ENCODE measurements around the gene PHRF1. TPM values are rescaled to one million over a fixed set of nuclear protein-coding genes. Genes with fewer than 3 reads are reported as not detected.

Gene PHRF1
- polyA plus RNA-seq, 2 donors, result 13.7 to 28.4 TPM

DNA sequence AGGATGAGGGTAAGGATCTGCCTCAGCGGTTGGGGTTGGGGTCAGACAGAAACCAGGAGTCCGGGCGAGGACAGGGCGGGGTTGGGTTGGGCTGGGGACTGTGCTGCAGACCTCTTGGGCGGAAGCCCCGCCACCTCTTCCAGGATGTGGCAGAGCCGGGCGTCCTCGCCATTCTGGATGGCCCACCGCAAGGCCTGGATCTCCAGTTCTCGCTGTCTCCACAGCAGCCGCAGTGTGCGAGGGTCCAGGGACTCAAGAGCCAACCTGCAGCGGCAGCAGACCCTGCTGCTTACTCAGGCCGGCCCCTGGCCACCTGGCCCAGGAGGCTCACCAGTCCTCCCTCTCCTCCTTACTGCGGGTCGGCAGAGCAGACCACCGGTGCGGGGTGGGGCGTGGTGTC is 17.8 kb upstream of the PHRF1 start:
- Histone ChIP-seq H3K27me3 (ENCODE audit: control insufficient read depth in 1 of 2, insufficient read depth in 2 of 2, low read length in 2 of 2) (no peaks in the 10 kb centered on the region), H3K4me3 (ENCODE audit: low read depth in 1 of 2, low read length in 2 of 2) (no peak overlapping the region), H3K36me3 (ENCODE audit: control insufficient read depth in 2 of 2, insufficient read depth in 2 of 2, low read length in 1 of 2) (peaks cover 0 to 12% of the 10 kb centered on the region in 2 donors), H3K27ac (ENCODE audit: low read depth in 2 of 2, low read length in 1 of 2) (no peak overlapping the region), H3K9me3 (ENCODE audit: control insufficient read depth in 2 of 2, insufficient read depth in 1 of 2, low read depth in 1 of 2, low read length in 1 of 2) (no peaks in the 10 kb centered on the region), H3K4me1 (ENCODE audit: control insufficient read depth in 2 of 2, insufficient read depth in 2 of 2, low read length in 1 of 2) (peaks cover 6 to 21% of the 10 kb centered on the region in 2 donors)
- WGBS, 2 donors, result 89 to 90% methylated on average over 17 to 20 of the region's 20 CpGs

DNA sequence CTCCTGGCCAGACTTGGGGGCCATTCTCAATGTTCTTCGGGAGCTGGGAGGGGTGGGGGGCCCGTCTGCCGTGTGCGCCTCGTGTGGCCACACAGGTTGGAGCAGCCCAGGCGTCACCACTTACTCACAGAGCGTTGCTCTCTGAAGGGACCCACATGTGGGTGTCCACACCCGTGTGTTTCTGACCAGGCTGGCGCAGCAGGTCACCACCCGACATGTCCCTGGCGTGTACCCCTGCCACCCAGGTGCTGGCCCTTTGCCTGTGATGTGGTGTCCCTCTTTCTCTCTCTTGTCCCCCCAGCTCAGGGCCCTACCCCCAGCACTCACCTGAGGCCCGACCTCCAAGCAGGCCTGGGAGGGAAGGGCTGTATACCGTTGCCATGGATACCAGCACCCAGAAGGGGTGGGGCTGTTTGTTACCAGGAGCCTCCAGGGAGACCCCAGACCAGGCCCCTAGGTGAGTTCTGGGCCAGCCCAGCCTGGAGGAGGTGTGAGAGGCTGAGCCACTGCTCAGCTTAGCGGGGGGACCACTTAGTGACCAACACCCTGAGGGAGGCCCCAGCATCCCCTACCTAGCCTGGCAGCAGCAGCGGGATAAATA is 17.1 kb upstream of the PHRF1 start:
- Histone ChIP-seq H3K9me3 (ENCODE audit: control insufficient read depth in 2 of 2, insufficient read depth in 1 of 2, low read depth in 1 of 2, low read length in 1 of 2) (no peaks in the 10 kb centered on the region), H3K27me3 (ENCODE audit: control insufficient read depth in 1 of 2, insufficient read depth in 2 of 2, low read length in 2 of 2) (no peaks in the 10 kb centered on the region), H3K36me3 (ENCODE audit: control insufficient read depth in 2 of 2, insufficient read depth in 2 of 2, low read length in 1 of 2) (peaks cover 0 to 15% of the 10 kb centered on the region in 2 donors), H3K4me1 (ENCODE audit: control insufficient read depth in 2 of 2, insufficient read depth in 2 of 2, low read length in 1 of 2) (peaks cover 6 to 25% of the 10 kb centered on the region in 2 donors), H3K4me3 (ENCODE audit: low read depth in 1 of 2, low read length in 2 of 2) (no peak overlapping the region), H3K27ac (ENCODE audit: low read depth in 2 of 2, low read length in 1 of 2) (no peak overlapping the region)
- 81% methylated on average over 15 of the region's 15 CpGs for WGBS, 2 donors

DNA sequence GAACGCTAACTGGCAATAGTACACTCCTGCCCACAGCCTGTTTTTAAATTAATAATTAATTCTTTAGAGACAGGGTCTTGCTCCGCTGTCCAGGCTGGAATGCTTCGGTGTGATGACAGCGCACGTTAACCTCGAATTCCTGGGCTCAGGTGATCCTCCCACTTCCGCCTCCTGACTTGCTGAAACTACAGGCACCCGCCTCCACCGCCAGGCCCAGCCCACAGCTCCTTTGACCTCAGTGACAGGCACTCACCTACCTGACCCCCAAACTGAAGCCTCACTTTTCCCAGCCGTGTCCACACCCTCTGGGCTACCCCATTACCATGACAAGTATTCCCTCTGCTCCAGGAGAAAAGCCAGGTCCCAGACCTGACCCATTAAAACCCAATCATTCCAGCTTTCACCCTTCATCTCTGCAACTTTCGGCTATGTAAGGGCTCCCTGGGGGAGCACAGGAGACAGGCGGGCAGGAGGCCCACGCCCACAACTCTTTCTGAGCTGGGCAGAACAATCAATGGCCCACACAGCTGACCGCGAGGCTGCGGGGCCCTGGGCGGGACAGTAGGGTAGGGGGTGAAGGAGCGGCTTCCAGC is 16.5 kb upstream of the PHRF1 start:
- H3K27ac ChIP-seq (ENCODE audit: low read depth in 2 of 2, low read length in 1 of 2), result peak overlapping the region; percentile 82 to 84
- no peaks in the 10 kb centered on the region for H3K9me3 ChIP-seq (ENCODE audit: control insufficient read depth in 2 of 2, insufficient read depth in 1 of 2, low read depth in 1 of 2, low read length in 1 of 2)
- no peaks in the 10 kb centered on the region for H3K27me3 ChIP-seq (ENCODE audit: control insufficient read depth in 1 of 2, insufficient read depth in 2 of 2, low read length in 2 of 2)
- WGBS, 2 donors, result 64 to 67% methylated on average over 18 of the region's 18 CpGs
- peaks cover 6 to 21% of the 10 kb centered on the region in 2 donors for H3K4me1 ChIP-seq (ENCODE audit: control insufficient read depth in 2 of 2, insufficient read depth in 2 of 2, low read length in 1 of 2)
- H3K4me3 ChIP-seq (ENCODE audit: low read depth in 1 of 2, low read length in 2 of 2), result peak overlapping the region; percentile 62 to 80
- H3K36me3 ChIP-seq (ENCODE audit: control insufficient read depth in 2 of 2, insufficient read depth in 2 of 2, low read length in 1 of 2), result peaks cover 0 to 15% of the 10 kb centered on the region in 2 donors

DNA sequence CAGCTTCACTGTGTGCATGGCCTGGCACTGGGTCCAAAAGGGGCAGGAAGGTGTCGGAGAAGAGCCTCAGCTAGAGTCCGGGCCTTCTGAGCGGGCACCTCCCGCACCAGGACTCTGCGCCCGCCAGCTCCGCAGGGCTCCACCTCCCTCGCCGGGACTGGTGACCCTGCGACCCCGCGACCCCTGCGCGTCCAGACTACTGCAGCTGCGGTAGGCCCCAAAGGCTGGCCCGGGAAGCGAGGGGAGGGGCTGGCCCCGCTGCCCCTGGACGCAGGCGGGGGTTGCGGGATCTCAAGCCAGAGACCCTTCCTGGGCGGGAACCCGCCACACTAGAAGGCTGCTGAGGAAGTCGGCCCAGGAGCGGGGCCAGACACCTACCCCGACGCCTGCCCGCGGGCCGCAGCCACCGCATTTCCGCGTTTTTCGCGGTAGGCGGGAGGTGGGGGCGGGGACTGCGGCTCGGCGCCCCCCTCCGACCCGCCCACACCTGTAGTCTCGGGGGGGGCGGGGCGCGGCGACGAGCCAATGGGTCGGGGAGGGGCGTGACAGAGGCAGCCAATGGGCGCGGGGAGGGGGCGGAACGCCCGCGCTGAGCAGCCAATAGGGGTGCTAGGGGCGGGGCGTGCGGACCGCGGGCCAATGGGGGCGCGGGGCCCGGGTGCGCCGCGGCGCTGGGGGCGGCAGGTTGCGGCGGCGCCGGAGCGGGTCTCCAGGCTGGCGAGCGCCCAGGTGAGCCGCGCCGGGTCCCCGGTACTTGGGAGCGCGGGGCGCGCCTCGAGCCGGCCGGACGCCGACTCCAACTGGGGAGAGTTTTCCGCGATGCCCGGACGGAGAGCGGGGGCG is 15.7 kb upstream of the PHRF1 start, which contains the start of the genes LMNTD2 and RASSF7:
Gene LMNTD2, minus strand, starts transcription at position 434 of the 843 bp plus-strand sequence. Its CDS starts 22 bp downstream, at position 412.
Gene RASSF7, plus strand, starts transcription at position 666 of the 843 bp plus-strand sequence. CDS start 799 bp downstream, outside the sequence.
- Histone ChIP-seq H3K9me3 (ENCODE audit: control insufficient read depth in 2 of 2, insufficient read depth in 1 of 2, low read depth in 1 of 2, low read length in 1 of 2) (no peaks in the 10 kb centered on the region), H3K27me3 (ENCODE audit: control insufficient read depth in 1 of 2, insufficient read depth in 2 of 2, low read length in 2 of 2) (no peaks in the 10 kb centered on the region), H3K36me3 (ENCODE audit: control insufficient read depth in 2 of 2, insufficient read depth in 2 of 2, low read length in 1 of 2) (peaks cover 0 to 15% of the 10 kb centered on the region in 2 donors), H3K4me3 (ENCODE audit: low read depth in 1 of 2, low read length in 2 of 2) (peak within 1 kb of the TSS; percentile 78 to 80), H3K27ac (ENCODE audit: low read depth in 2 of 2, low read length in 1 of 2) (peak within 1 kb of the TSS; percentile 84 to 92), H3K4me1 (ENCODE audit: control insufficient read depth in 2 of 2, insufficient read depth in 2 of 2, low read length in 1 of 2) (peaks cover 3 to 21% of the 10 kb centered on the region in 2 donors)
- WGBS, 2 donors, result 1% methylated on average over 63 to 95 of the region's 95 CpGs

DNA sequence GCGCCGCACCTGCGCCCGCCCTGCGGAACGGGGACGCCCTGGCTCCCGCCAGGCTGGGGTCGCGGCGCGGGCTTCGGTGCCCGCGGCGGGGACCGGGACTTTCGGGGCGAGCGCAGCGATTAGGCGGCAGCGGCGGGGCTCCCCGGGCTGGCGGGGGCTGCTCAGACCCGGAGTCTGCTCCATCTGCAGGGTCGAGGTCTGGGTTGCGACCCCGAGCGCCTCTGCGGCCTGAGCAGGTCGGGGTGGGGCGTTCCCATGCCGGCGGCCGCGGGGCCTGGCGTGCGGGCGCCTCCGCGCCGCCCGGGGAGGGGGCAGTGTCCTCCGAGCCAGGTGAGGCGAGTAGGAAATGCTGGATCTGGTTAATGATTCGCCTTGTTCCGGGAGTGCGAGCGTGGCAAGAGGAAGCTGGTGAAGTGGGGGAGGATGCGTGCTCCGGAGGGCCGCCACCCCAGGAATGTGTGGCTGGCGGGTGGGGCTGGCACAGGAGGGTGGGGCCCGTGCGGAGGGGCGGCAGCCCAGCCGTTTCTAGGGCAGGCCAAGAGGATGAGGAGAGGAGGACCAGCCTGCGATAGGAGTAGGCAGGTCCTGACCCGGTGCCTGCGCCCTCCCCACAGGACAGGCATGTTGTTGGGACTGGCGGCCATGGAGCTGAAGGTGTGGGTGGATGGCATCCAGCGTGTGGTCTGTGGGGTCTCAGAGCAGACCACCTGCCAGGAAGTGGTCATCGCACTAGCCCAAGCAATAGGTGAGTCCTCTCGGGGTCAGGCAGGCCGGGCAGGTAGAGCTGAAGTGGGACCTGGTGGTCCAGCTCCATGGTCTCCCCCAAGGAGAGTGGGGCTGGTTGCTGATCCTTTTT is 14.9 kb upstream of the PHRF1 start:
- H3K4me3 ChIP-seq (ENCODE audit: low read depth in 1 of 2, low read length in 2 of 2), result peak overlapping the region; percentile 78 to 80
- H3K36me3 ChIP-seq (ENCODE audit: control insufficient read depth in 2 of 2, insufficient read depth in 2 of 2, low read length in 1 of 2), result peaks cover 0 to 20% of the 10 kb centered on the region in 2 donors
- no peaks in the 10 kb centered on the region for H3K9me3 ChIP-seq (ENCODE audit: control insufficient read depth in 2 of 2, insufficient read depth in 1 of 2, low read depth in 1 of 2, low read length in 1 of 2)
- H3K27me3 ChIP-seq (ENCODE audit: control insufficient read depth in 1 of 2, insufficient read depth in 2 of 2, low read length in 2 of 2), result no peaks in the 10 kb centered on the region
- H3K27ac ChIP-seq (ENCODE audit: low read depth in 2 of 2, low read length in 1 of 2), result peak overlapping the region; percentile 81 to 92
- 6 to 7% methylated on average over 65 to 67 of the region's 67 CpGs for WGBS, 2 donors
- peaks cover 3 to 27% of the 10 kb centered on the region in 2 donors for H3K4me1 ChIP-seq (ENCODE audit: control insufficient read depth in 2 of 2, insufficient read depth in 2 of 2, low read length in 1 of 2)

DNA sequence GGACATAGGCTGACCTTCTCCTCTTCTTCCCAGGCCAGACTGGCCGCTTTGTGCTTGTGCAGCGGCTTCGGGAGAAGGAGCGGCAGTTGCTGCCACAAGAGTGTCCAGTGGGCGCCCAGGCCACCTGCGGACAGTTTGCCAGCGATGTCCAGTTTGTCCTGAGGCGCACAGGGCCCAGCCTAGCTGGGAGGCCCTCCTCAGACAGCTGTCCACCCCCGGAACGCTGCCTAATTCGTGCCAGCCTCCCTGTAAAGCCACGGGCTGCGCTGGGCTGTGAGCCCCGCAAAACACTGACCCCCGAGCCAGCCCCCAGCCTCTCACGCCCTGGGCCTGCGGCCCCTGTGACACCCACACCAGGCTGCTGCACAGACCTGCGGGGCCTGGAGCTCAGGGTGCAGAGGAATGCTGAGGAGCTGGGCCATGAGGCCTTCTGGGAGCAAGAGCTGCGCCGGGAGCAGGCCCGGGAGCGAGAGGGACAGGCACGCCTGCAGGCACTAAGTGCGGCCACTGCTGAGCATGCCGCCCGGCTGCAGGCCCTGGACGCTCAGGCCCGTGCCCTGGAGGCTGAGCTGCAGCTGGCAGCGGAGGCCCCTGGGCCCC is 14.1 kb upstream of the PHRF1 start:
- Histone ChIP-seq H3K27me3 (ENCODE audit: control insufficient read depth in 1 of 2, insufficient read depth in 2 of 2, low read length in 2 of 2) (no peaks in the 10 kb centered on the region), H3K4me3 (ENCODE audit: low read depth in 1 of 2, low read length in 2 of 2) (peak overlapping the region; percentile 78 to 80), H3K36me3 (ENCODE audit: control insufficient read depth in 2 of 2, insufficient read depth in 2 of 2, low read length in 1 of 2) (peaks cover 0 to 23% of the 10 kb centered on the region in 2 donors), H3K4me1 (ENCODE audit: control insufficient read depth in 2 of 2, insufficient read depth in 2 of 2, low read length in 1 of 2) (peaks cover 3 to 29% of the 10 kb centered on the region in 2 donors), H3K27ac (ENCODE audit: low read depth in 2 of 2, low read length in 1 of 2) (peak overlapping the region in 1 of 2 donors; percentile 92), H3K9me3 (ENCODE audit: control insufficient read depth in 2 of 2, insufficient read depth in 1 of 2, low read depth in 1 of 2, low read length in 1 of 2) (no peaks in the 10 kb centered on the region)
- WGBS, 2 donors, result 92 to 93% methylated on average over 29 of the region's 29 CpGs

DNA sequence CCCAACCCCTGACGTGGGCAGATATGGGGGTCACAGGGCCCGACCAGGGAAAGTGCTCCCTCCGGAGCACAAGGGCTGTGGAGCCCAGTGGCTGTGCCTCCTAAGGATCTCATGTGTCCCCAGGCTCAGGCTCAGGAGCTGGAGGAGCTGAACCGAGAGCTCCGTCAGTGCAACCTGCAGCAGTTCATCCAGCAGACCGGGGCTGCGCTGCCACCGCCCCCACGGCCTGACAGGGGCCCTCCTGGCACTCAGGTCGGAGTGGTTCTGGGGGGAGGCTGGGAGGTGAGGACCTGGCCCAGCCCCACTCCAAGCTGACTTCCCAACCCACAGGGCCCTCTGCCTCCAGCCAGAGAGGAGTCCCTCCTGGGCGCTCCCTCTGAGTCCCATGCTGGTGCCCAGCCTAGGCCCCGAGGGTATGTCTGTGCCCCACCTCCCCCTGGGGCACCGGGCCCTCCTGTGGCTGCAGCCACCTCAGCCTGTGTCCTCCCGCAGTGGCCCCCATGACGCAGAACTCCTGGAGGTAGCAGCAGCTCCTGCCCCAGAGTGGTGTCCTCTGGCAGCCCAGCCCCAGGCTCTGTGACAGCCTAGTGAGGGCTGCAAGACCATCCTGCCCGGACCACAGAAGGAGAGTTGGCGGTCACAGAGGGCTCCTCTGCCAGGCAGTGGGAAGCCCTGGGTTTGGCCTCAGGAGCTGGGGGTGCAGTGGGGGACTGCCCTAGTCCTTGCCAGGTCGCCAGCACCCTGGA is 13.0 kb upstream of the PHRF1 start:
- no peaks in the 10 kb centered on the region for H3K27me3 ChIP-seq (ENCODE audit: control insufficient read depth in 1 of 2, insufficient read depth in 2 of 2, low read length in 2 of 2)

DNA sequence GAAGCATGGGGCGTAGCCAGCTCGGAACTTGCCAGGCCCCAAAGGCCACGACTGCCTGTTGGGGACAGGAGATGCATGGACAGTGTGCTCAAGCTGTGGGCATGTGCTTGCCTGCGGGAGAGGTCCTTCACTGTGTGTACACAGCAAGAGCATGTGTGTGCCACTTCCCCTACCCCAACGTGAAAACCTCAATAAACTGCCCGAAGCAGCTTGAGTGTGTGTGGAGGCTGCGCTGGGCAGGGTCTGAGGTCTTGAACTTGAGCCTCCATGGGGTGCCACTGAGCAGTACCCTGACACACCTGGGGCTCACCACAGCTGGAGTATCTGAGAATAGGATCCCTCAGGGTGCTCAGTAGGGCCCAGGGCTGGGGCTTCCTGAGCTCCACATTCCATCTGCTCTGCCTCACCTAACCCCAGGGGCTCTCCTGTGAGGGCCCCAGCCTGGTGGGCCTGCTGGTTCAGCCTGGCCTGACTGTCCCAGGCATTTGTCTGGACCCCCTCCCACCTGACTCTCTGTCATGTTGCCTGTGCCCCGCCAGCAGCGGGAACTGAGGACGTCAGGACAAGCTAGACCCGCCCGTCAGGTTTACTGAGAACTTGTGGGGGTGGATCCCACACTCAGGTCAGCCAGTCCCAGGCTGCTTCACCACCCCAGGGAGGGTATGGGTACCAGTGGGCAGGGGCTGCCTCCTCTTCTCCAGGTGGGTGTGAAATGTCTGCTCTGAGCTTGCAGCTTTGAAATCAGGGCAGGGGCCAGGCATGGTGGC is 12.3 kb upstream of the PHRF1 start:
- H3K36me3 ChIP-seq (ENCODE audit: control insufficient read depth in 2 of 2, insufficient read depth in 2 of 2, low read length in 1 of 2), result peaks cover 0 to 25% of the 10 kb centered on the region in 2 donors
- H3K4me3 ChIP-seq (ENCODE audit: low read depth in 1 of 2, low read length in 2 of 2), result no peak overlapping the region
- peaks cover 3 to 32% of the 10 kb centered on the region in 2 donors for H3K4me1 ChIP-seq (ENCODE audit: control insufficient read depth in 2 of 2, insufficient read depth in 2 of 2, low read length in 1 of 2)
- H3K27me3 ChIP-seq (ENCODE audit: control insufficient read depth in 1 of 2, insufficient read depth in 2 of 2, low read length in 2 of 2), result no peaks in the 10 kb centered on the region
- no peaks in the 10 kb centered on the region for H3K9me3 ChIP-seq (ENCODE audit: control insufficient read depth in 2 of 2, insufficient read depth in 1 of 2, low read depth in 1 of 2, low read length in 1 of 2)
- H3K27ac ChIP-seq (ENCODE audit: low read depth in 2 of 2, low read length in 1 of 2), result peak overlapping the region; percentile 50 to 84
- 67 to 77% methylated on average over 12 of the region's 12 CpGs for WGBS, 2 donors

More for the DNA sequence above, 13.0 kb upstream of the PHRF1 start:
- peak overlapping the region in 1 of 2 donors; percentile 84 for H3K27ac ChIP-seq (ENCODE audit: low read depth in 2 of 2, low read length in 1 of 2)
- peaks cover 3 to 32% of the 10 kb centered on the region in 2 donors for H3K4me1 ChIP-seq (ENCODE audit: control insufficient read depth in 2 of 2, insufficient read depth in 2 of 2, low read length in 1 of 2)
- 88 to 90% methylated on average over 17 to 18 of the region's 18 CpGs for WGBS, 2 donors
- H3K4me3 ChIP-seq (ENCODE audit: low read depth in 1 of 2, low read length in 2 of 2), result peak overlapping the region in 1 of 2 donors; percentile 11
- H3K36me3 ChIP-seq (ENCODE audit: control insufficient read depth in 2 of 2, insufficient read depth in 2 of 2, low read length in 1 of 2), result peaks cover 0 to 25% of the 10 kb centered on the region in 2 donors
- no peaks in the 10 kb centered on the region for H3K9me3 ChIP-seq (ENCODE audit: control insufficient read depth in 2 of 2, insufficient read depth in 1 of 2, low read depth in 1 of 2, low read length in 1 of 2)

All from esophagus (tissue), 2 donors.